HUES6 (cell line): Measurements from ENCODE around the gene VAC14.
"Not testable (repeated sequence)": the region's sequence is repeated elsewhere in the genome, so short reads cannot be mapped to it uniquely, and the experiment has no call there.

Experiments used
- H3K27ac ChIP-seq: 2 replicates; pipeline ENCODE4 v1.7.0; 2013; ENCODE audit warnings: low read depth, mild to moderate bottlenecking, low read length, inconsistent platforms
- H3K27me3 ChIP-seq: 2 replicates; pipeline ENCODE4 v1.6.1; 2013; ENCODE audit warnings: low read length; ENCODE audit not compliant: control insufficient read depth, insufficient read depth
- H3K36me3 ChIP-seq: 2 replicates; pipeline ENCODE4 v1.6.1; 2013; ENCODE audit warnings: low read length; ENCODE audit not compliant: control insufficient read depth, insufficient read depth
- H3K4me1 ChIP-seq: 2 replicates; pipeline ENCODE4 v1.6.1; 2013; ENCODE audit warnings: low read length; ENCODE audit not compliant: control insufficient read depth, insufficient read depth
- H3K4me3 ChIP-seq: 2 replicates; pipeline ENCODE4 v1.5.1; 2013; ENCODE audit warnings: low read depth, low read length
- H3K9ac ChIP-seq: one replicate; pipeline ENCODE4 v1.6.1; 2013; ENCODE audit warnings: mild to moderate bottlenecking, low read length
- H3K9me3 ChIP-seq: 2 replicates; pipeline ENCODE4 v1.6.1; 2013; ENCODE audit warnings: low read depth, low read length; ENCODE audit not compliant: control insufficient read depth, insufficient read depth

VAC14 gene

DNA sequence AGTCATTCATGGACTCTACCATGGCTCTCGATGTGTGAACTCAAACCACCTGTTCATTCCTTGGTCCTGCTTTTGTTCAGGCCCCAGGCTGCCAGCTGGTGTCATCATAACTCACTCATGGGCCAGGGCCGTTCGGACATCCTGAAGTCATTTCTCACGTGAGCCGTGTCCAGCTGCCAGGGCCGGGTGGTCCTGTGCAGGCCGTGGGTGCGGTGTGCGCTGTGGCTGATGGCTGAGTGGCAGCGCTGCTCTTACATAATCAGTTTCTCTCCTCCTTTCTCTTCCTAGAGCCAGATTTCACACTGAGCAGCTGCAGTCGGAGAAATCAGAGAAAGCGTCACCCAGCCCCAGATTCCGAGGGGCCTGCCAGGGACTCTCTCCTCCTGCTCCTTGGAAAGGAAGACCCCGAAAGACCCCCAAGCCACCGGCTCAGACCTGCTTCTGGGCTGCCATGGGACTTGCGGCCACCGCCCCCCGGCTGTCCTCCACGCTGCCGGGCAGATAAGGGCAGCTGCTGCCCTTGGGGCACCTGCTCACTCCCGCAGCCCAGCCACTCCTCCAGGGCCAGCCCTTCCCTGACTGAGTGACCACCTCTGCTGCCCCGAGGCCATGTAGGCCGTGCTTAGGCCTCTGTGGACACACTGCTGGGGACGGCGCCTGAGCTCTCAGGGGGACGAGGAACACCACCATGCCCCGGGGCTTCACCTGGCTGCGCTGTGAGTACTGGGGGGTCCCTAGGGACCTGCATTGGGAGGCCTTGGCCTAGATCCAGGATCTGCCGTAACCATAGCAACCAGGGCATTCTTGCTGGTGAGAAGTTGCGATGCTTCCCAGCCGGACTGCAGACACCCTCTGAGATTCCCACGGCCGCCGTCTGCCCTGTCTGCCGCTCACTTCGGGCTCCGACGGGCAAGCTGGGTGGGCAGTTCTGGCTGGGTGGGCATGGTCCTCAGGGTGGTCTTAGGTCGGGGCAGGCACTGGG lies 154.4 kb downstream of the VAC14 start, which contains the start of gene IL34:
TSS of gene IL34 (plus strand) at position 300 of the 982 bp plus-strand sequence. CDS start at position 689, 389 bp downstream.
- no peak within 1 kb of the TSS for H3K9ac ChIP-seq
- H3K36me3 ChIP-seq: no peaks in the 10 kb centered on the region
- H3K27ac ChIP-seq: no peak within 1 kb of the TSS
- no peaks in the 10 kb centered on the region for H3K27me3 ChIP-seq
- H3K9me3 ChIP-seq: peaks cover 5% of the 10 kb centered on the region; the same call in 1 of the 2 replicates
- H3K4me1 ChIP-seq: peaks cover 9% of the 10 kb centered on the region; the same call in 1 of the 2 replicates
- H3K4me3 ChIP-seq: no peak within 1 kb of the TSS

DNA sequence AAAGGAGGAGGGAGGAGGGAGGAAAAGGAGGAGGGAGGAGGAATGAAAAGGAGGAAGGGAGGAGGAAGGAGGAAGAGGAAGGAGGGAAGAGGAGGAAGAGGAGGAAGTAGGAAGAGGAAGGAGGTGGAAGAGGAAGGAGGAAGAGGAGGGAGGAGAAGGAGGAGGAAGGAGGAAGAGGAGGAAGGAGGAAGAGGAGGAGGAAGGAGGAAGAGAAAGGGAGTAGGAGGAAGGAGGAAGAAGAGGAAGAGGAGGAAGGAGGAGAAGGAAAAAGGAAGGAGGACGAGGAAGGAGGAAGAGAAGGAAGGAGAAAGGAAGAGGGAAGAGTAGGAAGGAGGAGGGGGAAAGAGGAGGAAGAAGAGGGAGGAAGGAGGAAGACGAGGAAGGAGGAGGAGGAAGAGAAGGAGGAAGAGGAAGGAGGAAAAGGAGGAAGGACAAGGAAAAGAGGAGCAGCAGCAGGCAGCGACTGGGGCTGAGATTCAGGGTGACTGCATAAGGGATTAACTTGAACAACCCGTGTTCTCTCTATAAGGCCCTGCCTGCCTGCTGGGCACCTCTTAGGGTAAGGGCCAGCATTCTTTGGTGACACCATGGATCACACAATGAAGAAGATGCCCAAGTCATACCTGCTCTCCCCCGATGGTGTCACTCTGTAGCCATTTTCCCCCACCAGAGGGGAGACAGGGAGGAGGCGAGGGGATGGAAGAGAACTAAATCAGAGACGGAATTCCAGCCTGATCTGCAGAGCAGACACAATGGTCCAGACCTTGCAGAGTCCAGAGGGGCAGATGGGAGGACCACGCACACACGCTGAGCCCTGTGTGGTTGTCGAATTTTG lies 156.0 kb downstream of the VAC14 start:
- Histone ChIP-seq H3K9me3 (peaks cover 5% of the 10 kb centered on the region; the same call in 1 of the 2 replicates), H3K9ac (no peak overlapping the region), H3K4me3 (no peak overlapping the region), H3K4me1 (peaks cover 5% of the 10 kb centered on the region; the same call in 1 of the 2 replicates), H3K27me3 (no peaks in the 10 kb centered on the region), H3K27ac (no peak overlapping the region), H3K36me3 (no peaks in the 10 kb centered on the region)

- H3K27me3 ChIP-seq, H3K4me1 ChIP-seq, H3K9ac ChIP-seq, H3K27ac ChIP-seq, H3K9me3 ChIP-seq, H3K4me3 ChIP-seq, H3K36me3 ChIP-seq: not testable (repeated sequence)
Observed at GRCh38 chr16:70643264-70643663, 157.7 kb downstream of the VAC14 start.

DNA sequence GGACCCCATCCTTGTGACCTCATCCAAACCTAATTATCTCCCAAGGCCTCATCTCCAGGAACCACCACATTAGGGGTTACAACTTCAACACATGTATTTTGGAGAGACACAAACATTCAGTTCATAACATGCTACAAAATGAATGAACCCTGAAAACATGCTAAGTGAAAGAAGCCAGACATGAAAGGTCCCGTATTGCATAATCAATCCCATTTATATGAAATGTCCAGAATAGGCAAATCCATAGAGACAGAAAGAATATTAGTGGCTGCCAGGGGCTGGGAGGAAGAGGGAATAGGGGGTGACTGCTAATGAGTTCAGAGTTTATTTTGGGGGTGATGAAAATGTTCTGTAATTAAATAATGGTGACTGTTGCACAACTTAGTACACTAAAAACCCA lies 158.3 kb downstream of the VAC14 start:
- H3K9me3 ChIP-seq: no peaks in the 10 kb centered on the region
- no peaks in the 10 kb centered on the region for H3K27me3 ChIP-seq
- no peak overlapping the region for H3K4me3 ChIP-seq
- H3K27ac ChIP-seq: no peak overlapping the region
- H3K9ac ChIP-seq: no peak overlapping the region
- no peaks in the 10 kb centered on the region for H3K36me3 ChIP-seq
- H3K4me1 ChIP-seq: peaks cover 6% of the 10 kb centered on the region; the same call in 1 of the 2 replicates

- peaks cover 14% of the 10 kb centered on the region; the same call in 1 of the 2 replicates for H3K4me1 ChIP-seq
- no peak overlapping the region for H3K27ac ChIP-seq
- no peak overlapping the region for H3K9ac ChIP-seq
- H3K4me3 ChIP-seq: no peak overlapping the region
- H3K27me3 ChIP-seq: no peaks in the 10 kb centered on the region
- no peaks in the 10 kb centered on the region for H3K36me3 ChIP-seq
- no peaks in the 10 kb centered on the region for H3K9me3 ChIP-seq
Observed at GRCh38 chr16:70638814-70639792, 161.9 kb downstream of the VAC14 start.
